Activated CD8-positive, alpha-beta T cell treated with anti-CD3 and anti-CD28 coated beads, Interleukin-2, amount 10 ng/mL, durations not matched to agents 7 days and 5 days (primary cell): ENCODE measurements around the gene SETBP1. TPM values are rescaled to one million over a fixed set of nuclear protein-coding genes. Genes with fewer than 3 reads are reported as not detected.

Experiments used
- microRNA-seq: library from miRNA; unstranded; fragments of <30 nt; microRNA quantifications from one replicate; pipeline ENCODE4 v1.2.0, GENCODE V29; 2022
- total RNA-seq, 2 experiments: library from RNA; stranded (reverse); gene quantifications; one replicate each; pipeline ENCODE4 v1.2.3, GENCODE V29; 2021

The SETBP1 gene
- total RNA-seq, 2 experiments from 2014 or later, result 7.0 to 8.4 TPM

Small RNA genes lying within 50 kb of the gene (microRNA-seq; reads per million reads assigned to microRNA genes)
- not detected for gene MIR4319
